Measurements from ENCODE around the gene MYH11. TPM values are rescaled to one million over a fixed set of nuclear protein-coding genes. Genes with fewer than 3 reads are reported as not detected.

MYH11 gene
- polyA plus RNA-seq, 1 donor (not counting 4 experiments of a cell fraction or from before 2014, with no cell fraction given) = not detected

- dilution Hi-C loops (cut with MboI; ENCODE audit: extremely low pct_ligation_motif_present, low sequenced_read_pairs) = no loop called here
- no peaks in the 10 kb centered on the region for H4K20me1 ChIP-seq (ENCODE audit: control insufficient read depth, extremely low read depth, insufficient read depth, low read length)
Observed at GRCh38 chr16:15796885-15797284, 59.9 kb downstream of the MYH11 start.

GRCh38 chr16:15795615-15796014, 61.2 kb downstream of the MYH11 start:
- DNase-seq (ENCODE audit: low read depth, low spot score) = no peak
- H3K4me1 ChIP-seq (ENCODE audit: control insufficient read depth, extremely low read depth, insufficient read depth, low read length) = no peaks in the 10 kb centered on the region
- no peaks in the 10 kb centered on the region for H3K36me3 ChIP-seq (ENCODE audit: control insufficient read depth in 2 of 2, extremely low read depth in 1 of 2, insufficient read depth in 2 of 2, low read length in 2 of 2)
- no peak overlapping the region for H3K27ac ChIP-seq (ENCODE audit: control insufficient read depth, insufficient read depth, low read length)
- no peak overlapping the region for H3K9ac ChIP-seq (ENCODE audit: control insufficient read depth, extremely low read depth, insufficient read depth, low read length)
- H4K20me1 ChIP-seq (ENCODE audit: control insufficient read depth, extremely low read depth, insufficient read depth, low read length) = no peaks in the 10 kb centered on the region
- no peak for FAIRE-seq
- H3K27me3 ChIP-seq (ENCODE audit: control insufficient read depth, extremely low read depth, insufficient read depth, low read length) = no peaks in the 10 kb centered on the region
- dilution Hi-C loops (cut with MboI; ENCODE audit: extremely low pct_ligation_motif_present, low sequenced_read_pairs) = no loop called here
- no peak overlapping the region for H2AFZ ChIP-seq (ENCODE audit: control insufficient read depth, low read length)
- no peak overlapping the region for H3K4me2 ChIP-seq (ENCODE audit: control insufficient read depth, extremely low read depth, insufficient read depth, low read depth, low read length)
- TF ChIP-seq EZH2 (IDR thresholded peaks at IDR 0.05; ENCODE audit: low read length) (no peak), CTCF (optimal IDR thresholded peaks at IDR 0.05 in 1 of 3, IDR thresholded peaks at IDR 0.05 in 1 of 3, conservative IDR thresholded peaks at IDR 0.05 in 1 of 3; ENCODE audit: extremely low read depth in 1 of 3, insufficient read depth in 2 of 3, low read length in 3 of 3) (no peak)
- H3K9me3 ChIP-seq (ENCODE audit: control insufficient read depth, low read depth, low read length) = no peaks in the 10 kb centered on the region
- H3K4me3 ChIP-seq (ENCODE audit: control insufficient read depth in 2 of 3, extremely low read depth in 1 of 3, insufficient read depth in 2 of 3, low read depth in 1 of 3, low read length in 3 of 3) = no peak overlapping the region
- H3K9me1 ChIP-seq (ENCODE audit: control insufficient read depth, extremely low read depth, insufficient read depth, low read length) = no peaks in the 10 kb centered on the region
- H3K79me2 ChIP-seq (ENCODE audit: control insufficient read depth, insufficient read depth, low read length) = no peaks in the 10 kb centered on the region

More at GRCh38 chr16:15796885-15797284, 59.9 kb downstream of the MYH11 start:
- Histone ChIP-seq H2AFZ (ENCODE audit: control insufficient read depth, low read length) (no peak overlapping the region), H3K36me3 (ENCODE audit: control insufficient read depth in 2 of 2, extremely low read depth in 1 of 2, insufficient read depth in 2 of 2, low read length in 2 of 2) (no peaks in the 10 kb centered on the region), H3K9me1 (ENCODE audit: control insufficient read depth, extremely low read depth, insufficient read depth, low read length) (no peaks in the 10 kb centered on the region), H3K4me2 (ENCODE audit: control insufficient read depth, extremely low read depth, insufficient read depth, low read depth, low read length) (no peak overlapping the region), H3K4me1 (ENCODE audit: control insufficient read depth, extremely low read depth, insufficient read depth, low read length) (no peaks in the 10 kb centered on the region), H3K27ac (ENCODE audit: control insufficient read depth, insufficient read depth, low read length) (no peak overlapping the region), H3K27me3 (ENCODE audit: control insufficient read depth, extremely low read depth, insufficient read depth, low read length) (no peaks in the 10 kb centered on the region), H3K79me2 (ENCODE audit: control insufficient read depth, insufficient read depth, low read length) (no peaks in the 10 kb centered on the region), H3K9me3 (ENCODE audit: control insufficient read depth, low read depth, low read length) (no peaks in the 10 kb centered on the region), H3K9ac (ENCODE audit: control insufficient read depth, extremely low read depth, insufficient read depth, low read length) (no peak overlapping the region), H3K4me3 (ENCODE audit: control insufficient read depth in 2 of 3, extremely low read depth in 1 of 3, insufficient read depth in 2 of 3, low read depth in 1 of 3, low read length in 3 of 3) (no peak overlapping the region)
- DNase-seq (ENCODE audit: low read depth, low spot score) (no peak), FAIRE-seq (no peak)
- no peak for TF ChIP-seq EZH2 (IDR thresholded peaks at IDR 0.05; ENCODE audit: low read length)
- no peak for TF ChIP-seq CTCF (optimal IDR thresholded peaks at IDR 0.05 in 1 of 3, IDR thresholded peaks at IDR 0.05 in 1 of 3, conservative IDR thresholded peaks at IDR 0.05 in 1 of 3; ENCODE audit: extremely low read depth in 1 of 3, insufficient read depth in 2 of 3, low read length in 3 of 3)
